Fibroblast of skin of right quadriceps (primary cell): ENCODE results near the gene SYNJ1.
A peak's percentile ranks its signal among the peaks of the same experiment; 100 is the strongest.
"Not testable (repeated sequence)": the region's sequence is repeated elsewhere in the genome, so short reads cannot be mapped to it uniquely, and the experiment has no call there.

Experiments
- DNase-seq: peaks from one replicate; pipeline ENCODE4 v3.0.0-alpha.2; 2013

The SYNJ1 gene

DNA sequence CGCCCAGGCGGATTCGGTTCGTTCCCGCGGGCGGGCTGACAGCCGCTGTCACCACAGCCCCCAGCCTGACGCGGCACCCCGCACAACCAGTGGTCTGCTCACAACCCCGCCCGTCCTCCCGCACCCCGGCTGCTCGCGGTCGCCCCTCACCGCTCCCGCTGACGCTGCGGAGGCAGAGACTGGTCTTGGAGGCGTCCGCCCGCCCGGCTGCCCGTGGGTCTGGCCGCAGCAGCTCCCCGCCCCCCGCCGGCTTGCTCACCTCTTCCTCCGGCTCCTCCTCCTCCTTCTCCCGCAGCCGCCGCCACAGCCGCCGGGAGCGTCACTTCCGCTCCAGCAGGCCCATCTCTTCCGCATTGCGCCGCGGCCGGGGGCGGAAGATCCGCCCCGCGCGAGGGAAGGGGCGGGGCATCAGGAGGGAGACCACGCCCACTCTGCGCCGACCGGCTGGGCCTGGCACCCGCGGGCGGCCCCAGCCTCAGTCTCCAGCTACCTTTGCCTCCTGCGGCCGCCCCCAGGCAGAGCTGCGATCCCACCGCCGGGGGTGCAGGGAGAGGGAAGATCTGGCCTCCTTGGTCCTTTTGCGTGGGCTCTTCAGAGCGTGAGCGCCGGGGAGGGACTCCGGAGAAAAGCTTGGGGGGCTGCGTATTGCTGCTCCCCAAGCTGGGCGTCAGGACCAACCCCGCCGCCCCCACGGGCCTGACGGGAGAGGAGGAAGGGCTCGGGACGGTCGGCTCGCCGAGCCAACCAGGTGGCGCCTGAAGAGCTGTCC lies at the start of gene SYNJ1:
Gene SYNJ1, minus strand, starts transcription at position 327 of the 769 bp plus-strand sequence. CDS start 1,118 bp downstream, outside the sequence.
- peak; percentile 94 for DNase-seq

DNA sequence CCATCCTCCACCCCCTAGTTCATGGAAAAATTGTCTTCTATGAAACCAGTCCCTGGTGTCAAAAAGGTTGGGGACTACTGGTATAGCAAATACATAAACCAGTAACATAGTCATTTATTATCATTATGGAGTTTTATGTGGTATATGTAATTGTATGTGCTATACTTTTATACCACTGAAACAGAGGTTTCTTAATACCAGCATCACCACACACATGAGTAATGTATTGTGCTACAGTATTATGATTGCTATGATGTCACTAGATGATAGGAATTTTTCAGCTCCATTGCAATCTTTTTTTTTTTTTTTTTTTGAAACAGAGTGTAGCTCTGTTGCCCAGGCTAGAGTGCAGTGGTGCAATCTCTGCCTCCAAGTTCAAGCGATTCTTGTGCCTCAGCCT lies 49.5 kb upstream of the SYNJ1 start:
- no peak for DNase-seq

DNA sequence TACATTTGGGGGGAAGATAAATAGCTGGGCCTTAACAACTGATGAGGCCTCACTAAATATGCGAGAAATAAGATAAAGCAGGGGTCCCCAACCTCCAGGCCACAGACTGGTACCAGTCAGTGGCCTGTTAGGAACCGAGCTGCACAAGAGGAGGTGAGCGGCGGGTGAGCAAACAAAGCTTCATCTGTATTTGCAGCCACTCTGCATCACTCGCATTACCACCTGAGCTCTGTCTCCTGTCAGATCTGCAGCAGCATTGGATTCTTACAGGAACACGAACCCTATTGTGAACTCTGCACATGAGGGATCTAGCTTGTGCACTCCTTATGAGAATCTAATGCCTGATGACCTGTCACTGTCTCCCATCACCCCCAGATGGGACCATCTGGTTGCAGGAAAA lies 48.9 kb upstream of the SYNJ1 start:
- no peak for DNase-seq

- not testable (repeated sequence) for DNase-seq
Observed at GRCh38 chr21:32773048-32773344, 45.2 kb upstream of the SYNJ1 start.

DNA sequence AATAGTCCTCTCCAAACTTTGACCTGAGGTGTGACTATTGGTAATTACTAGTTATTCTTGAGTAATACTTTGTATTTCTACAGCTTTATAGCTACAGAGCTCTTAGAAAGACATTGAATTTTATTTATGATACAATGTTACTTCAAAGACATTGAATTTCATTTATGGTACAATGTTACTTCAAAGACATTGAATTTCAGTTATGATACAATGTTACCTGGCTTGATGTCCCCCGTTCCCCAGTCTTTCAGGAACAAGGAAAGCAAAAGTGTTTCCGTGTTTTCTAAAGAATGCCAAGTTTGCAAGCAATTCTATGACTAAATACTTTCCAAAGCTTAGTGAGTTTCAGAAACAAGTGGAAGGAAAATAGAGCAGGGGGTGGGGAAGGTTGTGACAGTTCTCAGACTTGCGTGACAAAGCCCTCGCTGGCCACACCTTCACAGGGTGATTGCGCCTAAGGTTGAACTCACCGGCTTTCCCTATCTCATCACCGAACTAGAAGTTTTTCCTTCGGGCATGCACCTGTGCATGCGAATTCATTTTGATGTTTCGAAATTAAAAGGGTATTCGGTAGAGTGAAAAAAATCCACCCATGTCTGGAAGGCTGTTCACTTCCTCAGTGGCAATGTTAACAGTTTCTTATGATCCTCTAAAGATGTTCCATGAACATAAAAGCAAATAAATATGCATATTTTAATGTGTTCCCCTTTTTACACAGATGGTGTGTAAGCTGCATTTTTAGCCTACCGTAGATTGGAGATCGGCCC lies 44.7 kb upstream of the SYNJ1 start:
- DNase-seq: peak; percentile 21

DNA sequence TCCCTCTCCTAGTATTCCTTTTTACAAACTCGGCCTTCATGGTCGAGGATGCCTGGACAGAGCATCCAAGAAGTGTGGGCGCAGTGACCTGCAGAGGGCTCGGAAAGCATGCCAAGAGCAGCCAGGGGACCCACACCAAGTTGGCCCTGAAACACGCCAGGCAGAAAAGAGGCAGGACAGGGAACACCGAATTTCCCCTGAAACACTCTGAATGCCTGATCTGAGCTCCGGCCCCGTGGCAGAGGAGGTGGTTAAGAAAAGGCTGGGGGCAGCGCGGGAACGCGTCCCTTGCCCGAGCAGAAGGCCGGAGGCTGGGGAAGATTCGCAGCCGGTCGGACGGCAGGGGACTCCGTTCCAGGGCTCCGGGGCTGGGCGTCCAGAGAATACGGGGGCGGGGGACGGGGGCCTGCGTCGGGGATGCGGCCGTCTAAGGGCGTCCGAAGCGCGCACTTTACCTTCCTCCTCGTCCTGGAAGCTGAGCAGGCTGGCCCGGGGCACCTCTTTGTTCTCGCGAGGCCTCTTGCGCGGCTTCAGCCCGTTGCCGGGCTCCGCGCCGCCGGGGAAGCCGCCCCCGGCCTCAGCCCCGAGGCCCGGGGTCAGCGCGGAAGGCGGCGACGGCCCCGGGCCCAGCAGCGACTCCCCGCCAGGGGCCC lies 43.2 kb upstream of the SYNJ1 start:
- DNase-seq: peak; percentile 59

DNA sequence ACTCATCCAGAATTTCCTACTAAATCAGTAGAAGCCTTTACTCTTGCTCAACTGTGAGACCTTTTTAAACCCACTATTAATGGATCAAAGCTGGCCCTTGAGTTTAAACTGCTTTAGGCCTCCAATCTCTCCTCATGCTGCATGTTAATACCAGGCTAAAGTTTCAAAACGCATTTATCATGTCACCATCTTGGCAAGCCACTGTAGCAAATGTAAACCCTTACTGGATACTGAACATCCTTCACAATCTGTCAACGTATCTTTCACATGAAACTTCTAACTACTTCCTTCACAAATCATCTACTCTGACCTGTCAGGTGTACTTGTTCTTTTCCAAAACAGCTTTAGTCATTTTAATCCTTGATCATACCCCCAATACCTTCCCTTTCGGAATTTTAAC lies 40.7 kb upstream of the SYNJ1 start:
- no peak for DNase-seq

DNA sequence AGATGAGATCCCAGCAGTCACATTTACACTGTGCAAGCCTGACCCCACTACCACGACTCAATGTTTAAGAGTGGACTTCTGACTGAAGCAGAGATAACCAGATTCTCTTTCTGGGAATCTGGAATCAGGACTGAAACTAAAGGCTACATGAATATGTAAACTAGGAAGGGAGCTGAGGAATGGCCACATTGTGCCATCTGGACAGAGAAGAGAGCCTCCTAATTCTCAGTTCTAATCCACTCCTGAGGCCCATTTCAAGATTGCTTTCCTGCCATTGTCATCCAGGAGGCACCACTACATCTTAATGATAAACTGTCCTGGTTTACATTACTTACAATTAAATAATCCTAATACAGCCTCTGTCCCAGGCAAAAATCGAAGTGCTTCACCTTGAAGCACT lies 37.2 kb upstream of the SYNJ1 start:
- no peak for DNase-seq

GRCh38 chr21:32764186-32764585 lies 36.4 kb upstream of the SYNJ1 start:
- no peak for DNase-seq

DNA sequence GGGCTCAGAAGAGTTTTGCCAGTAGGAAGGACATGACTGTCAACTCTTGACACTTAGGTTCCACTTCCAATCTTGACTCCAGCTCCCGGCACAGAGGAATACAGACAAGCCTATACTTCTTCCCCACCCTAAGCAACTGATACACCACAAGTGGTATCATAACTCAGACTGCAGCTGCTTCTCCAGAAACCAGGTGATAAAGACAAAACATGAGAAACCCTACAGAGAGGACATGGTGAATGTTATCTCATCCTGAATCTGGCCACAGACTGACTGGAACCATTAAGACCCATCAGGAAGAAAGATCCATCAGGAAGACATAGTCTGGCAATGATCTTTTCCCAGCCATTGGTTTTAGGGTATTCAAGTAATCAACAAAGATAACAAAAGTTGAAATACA lies 30.0 kb upstream of the SYNJ1 start:
- no peak for DNase-seq

- no peak for DNase-seq
Observed at GRCh38 chr21:32756096-32756495, 28.3 kb upstream of the SYNJ1 start.

GRCh38 chr21:32753818-32754585 lies 26.2 kb upstream of the SYNJ1 start:
- no peak for DNase-seq

GRCh38 chr21:32750405-32750804 lies 22.6 kb upstream of the SYNJ1 start:
- no peak for DNase-seq

DNA sequence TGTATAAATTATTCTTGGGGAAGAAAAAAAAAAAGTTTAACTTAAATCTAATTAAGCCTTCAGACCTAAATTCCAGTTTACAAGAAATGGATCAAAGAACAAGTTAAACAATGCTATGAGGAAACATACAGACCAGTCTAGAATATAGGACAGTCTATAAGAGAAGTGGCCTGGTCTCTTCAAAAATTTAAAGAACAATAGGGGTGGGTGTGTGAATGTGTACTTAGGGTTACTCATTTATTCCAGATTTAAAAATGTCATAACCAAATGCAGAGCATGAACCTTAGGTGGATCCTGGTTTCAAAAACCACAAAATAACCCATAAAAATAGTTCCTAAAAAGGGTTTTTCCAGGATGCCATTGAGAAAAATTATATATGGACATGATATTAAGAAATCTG lies 21.8 kb upstream of the SYNJ1 start:
- no peak for DNase-seq

- DNase-seq: no peak
Observed at GRCh38 chr21:32748529-32748928, 20.7 kb upstream of the SYNJ1 start.

GRCh38 chr21:32747396-32747795 lies 19.6 kb upstream of the SYNJ1 start:
- no peak for DNase-seq

DNA sequence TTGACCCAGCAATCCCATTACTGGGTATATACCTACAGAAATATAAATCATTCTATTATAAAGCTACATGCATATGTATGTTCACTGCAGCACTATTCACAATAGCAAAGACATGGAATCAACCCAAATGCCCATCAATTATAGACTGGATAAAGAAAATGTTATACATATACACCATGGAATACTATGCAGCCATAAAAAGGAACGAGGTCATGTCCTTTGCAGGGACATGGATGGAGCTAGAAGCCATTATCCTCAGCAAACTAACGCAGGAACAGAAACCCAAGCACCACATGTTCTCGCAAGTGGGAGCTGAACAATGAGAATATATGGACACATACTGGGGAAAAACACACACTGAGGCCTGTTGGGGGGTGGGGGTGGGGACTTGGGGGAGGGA lies 18.9 kb upstream of the SYNJ1 start:
- not testable (repeated sequence) for DNase-seq

GRCh38 chr21:32742396-32742795 lies 14.6 kb upstream of the SYNJ1 start:
- no peak for DNase-seq

DNA sequence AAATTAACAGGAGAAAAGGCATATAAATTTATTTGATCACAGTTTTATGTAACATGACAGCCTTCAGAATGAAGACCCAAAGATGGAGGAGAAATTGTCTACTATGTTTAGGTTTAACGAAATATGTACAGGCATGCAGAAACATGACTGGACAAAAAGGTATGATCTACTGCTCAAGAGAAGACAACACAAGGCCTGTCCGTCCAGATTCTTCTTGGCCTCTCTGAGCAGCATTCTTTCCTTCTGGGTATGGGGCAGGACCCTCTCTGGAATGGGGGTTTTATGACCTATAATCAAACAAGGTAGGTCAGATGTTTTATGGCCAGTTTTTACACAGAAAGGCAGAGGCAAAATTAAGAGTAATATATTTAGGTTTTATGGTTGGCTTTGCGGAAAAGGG lies 13.5 kb upstream of the SYNJ1 start:
- DNase-seq: no peak

- DNase-seq: no peak
Observed at GRCh38 chr21:32739946-32740345, 12.1 kb upstream of the SYNJ1 start.

DNA sequence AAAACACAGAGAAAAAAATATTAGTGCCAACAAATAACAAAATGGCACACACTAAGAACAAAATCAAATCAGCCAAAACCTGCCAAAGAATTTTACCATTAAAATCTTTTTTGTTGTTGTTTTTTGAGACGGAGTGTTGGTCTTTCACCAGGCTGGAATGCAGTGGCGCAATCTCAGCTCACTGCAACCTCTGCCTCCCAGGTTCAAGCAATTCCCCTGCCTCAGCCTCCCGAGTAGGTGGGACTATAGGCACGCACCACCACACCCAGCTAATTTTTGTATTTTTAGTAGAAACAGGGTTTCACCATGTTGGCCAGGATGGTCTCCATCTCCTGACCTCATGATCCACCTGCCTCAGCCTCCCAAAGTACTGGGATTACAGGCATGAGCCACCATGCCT lies 8.3 kb upstream of the SYNJ1 start:
- DNase-seq: not testable (repeated sequence)

DNA sequence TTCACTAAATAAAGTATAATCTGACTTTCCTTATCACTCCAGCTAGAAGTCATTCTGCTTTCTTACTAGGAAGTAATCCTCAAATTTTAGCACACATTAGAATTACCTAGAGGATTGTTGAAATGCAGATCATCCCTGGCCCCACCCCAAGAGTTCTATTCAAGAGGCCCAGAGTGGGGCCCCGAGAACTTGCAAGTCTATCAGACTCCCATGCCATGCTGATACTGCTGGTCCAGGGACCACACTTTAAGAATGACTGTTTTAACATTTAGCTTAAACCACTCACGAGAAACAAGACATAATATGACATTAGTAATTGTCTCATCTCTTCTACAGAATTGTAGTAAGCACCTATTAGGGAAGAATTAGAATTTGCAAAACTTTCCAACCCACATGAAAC lies 7.7 kb upstream of the SYNJ1 start:
- no peak for DNase-seq

DNA sequence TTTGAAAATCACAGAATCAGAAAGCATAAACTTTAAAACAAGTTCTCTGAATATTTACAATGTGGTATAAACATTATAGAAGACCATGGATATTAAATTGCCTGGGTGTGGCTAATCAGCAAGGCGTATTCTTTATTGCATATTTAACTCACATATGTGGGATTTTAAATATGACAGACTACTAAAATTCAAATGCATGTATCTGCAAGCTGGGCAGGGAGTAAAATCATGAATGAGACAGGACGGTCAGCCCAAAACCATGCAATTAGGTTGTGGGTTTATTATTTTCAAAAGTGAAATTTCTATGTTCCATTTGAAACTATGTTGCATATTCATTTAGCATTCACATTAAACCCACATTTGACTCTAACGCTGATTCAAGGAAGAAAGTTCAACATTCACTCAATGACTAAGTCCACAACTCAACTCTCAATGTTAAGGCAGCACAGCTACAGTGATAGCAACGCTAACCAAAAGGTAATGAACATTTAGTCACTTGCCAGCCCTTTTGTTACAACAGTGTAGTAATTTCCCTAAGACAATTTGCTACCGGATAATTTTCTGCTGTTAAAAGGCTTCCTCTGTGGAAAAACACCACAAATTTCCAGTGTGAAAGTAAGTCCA lies 6.3 kb upstream of the SYNJ1 start:
- DNase-seq: no peak
